ENCODE data around the gene SHISA2. TPM values are rescaled to one million over a fixed set of nuclear protein-coding genes. Genes with fewer than 3 reads are reported as not detected.

The SHISA2 gene
- total and polyA plus RNA-seq, 2 of the 8 experiments (the other 6 are each of a cell fraction or from before 2014, with no cell fraction given): 10.2 to 23.8 TPM

DNA sequence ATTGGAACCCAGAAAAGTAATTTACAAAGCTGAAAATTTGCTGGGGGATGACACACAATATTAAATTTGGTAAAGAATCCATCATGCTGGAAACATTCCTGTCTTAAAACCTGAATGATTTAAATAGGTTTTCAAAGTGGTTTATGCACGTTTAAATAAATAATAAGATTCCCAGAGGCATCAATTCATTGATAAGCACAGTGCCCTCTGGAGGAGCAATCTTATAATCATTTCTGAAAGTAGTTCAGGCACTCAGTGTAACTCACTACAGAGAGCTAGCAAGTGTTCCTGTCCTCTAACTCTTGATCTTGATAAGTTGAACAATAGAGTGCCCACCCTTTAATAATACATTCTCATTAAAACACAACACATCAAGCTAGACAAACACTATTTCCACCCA is 43.5 kb upstream of the SHISA2 start:
- Histone ChIP-seq H3K4me1 (replicated peaks in 1 of 4; ENCODE audit: control insufficient read depth in 3 of 4, insufficient read depth in 4 of 4, low read length in 3 of 4) (peaks cover 0 to 2% (median 0%) of the 10 kb centered on the region in 4 experiments; a peak in 3 of 7 replicates), H2BK5ac (ENCODE audit: low read depth, low read length) (no peak overlapping the region), H3K56ac (replicated peaks; ENCODE audit: insufficient read length, low read depth, low read length) (no peak overlapping the region), H3K4me3 (ENCODE audit: extremely low read depth in 1 of 4, insufficient read depth in 2 of 4, low read depth in 3 of 4, low read length in 4 of 4) (no peak overlapping the region), H3K14ac (ENCODE audit: insufficient read length) (no peak overlapping the region), H3K27me3 (replicated peaks in 1 of 4; ENCODE audit: control insufficient read depth in 3 of 4, extremely low read depth in 1 of 4, insufficient read depth in 3 of 4, low read length in 3 of 4) (peaks cover 0 to 1% (median 0%) of the 10 kb centered on the region in 4 experiments; a peak in 2 of 7 replicates), H3K36me3 (ENCODE audit: control insufficient read depth in 2 of 4, insufficient read depth in 4 of 4, low read length in 3 of 4) (no peaks in the 10 kb centered on the region), H3K4ac (replicated peaks; ENCODE audit: insufficient read length, low read depth, low read length) (no peak overlapping the region), H3K4me2 (ENCODE audit: insufficient read depth in 1 of 2, low read depth in 2 of 2, low read length in 2 of 2) (no peak overlapping the region), H2BK12ac (ENCODE audit: low read depth, low read length) (no peak overlapping the region), H3K9ac (replicated peaks in 1 of 4; ENCODE audit: extremely low read depth in 1 of 4, low read depth in 3 of 4, low read length in 3 of 4) (no peak overlapping the region), H4K20me1 (replicated peaks in 1 of 2; ENCODE audit: control insufficient read depth in 1 of 2, insufficient read depth in 2 of 2, low read length in 2 of 2) (no peaks in the 10 kb centered on the region), H4K8ac (ENCODE audit: extremely low read depth, insufficient read depth, low read length) (no peak overlapping the region), H3K79me1 (ENCODE audit: low read depth, low read length) (no peaks in the 10 kb centered on the region), H2BK15ac (ENCODE audit: low read length) (no peak overlapping the region), H2BK20ac (ENCODE audit: low read length) (no peak overlapping the region), H4K5ac (ENCODE audit: insufficient read length, low read depth, low read length) (no peak overlapping the region), H3K23me2 (ENCODE audit: low read depth, low read length) (no peaks in the 10 kb centered on the region), H3K18ac (ENCODE audit: extremely low read depth, low read length) (no peak overlapping the region), H2AFZ (ENCODE audit: low read length) (no peak overlapping the region), H2AK5ac (ENCODE audit: low read depth, low read length) (no peak overlapping the region), H2BK120ac (replicated peaks; ENCODE audit: low read depth, low read length) (no peak overlapping the region), H3K79me2 (ENCODE audit: control insufficient read depth in 1 of 2, insufficient read depth in 2 of 2, low read length in 2 of 2) (no peaks in the 10 kb centered on the region), H3K27ac (ENCODE audit: low read depth, low read length) (no peak overlapping the region), H3K9me3 (ENCODE audit: insufficient read depth in 2 of 2, low read depth in 1 of 2, low read length in 1 of 2) (no peaks in the 10 kb centered on the region), H4K91ac (replicated peaks; ENCODE audit: insufficient read length, low read length) (no peak overlapping the region), H3K23ac (ENCODE audit: insufficient read length) (no peak overlapping the region)
- ChIA-PET POLR2A (ENCODE audit: partially characterized antibody) (no interaction called here), CTCF (ENCODE audit: partially characterized antibody) (interaction anchor here (0.6 to 2.7 kb wide), 19 partner anchors 8 to 771 kb away, joined by 3 to 20 read pairs (median 5); no protein-coding TSS in a partner anchor)
- FAIRE-seq (no peak), DNase-seq (ENCODE audit: low read depth in 1 of 2, low spot score in 2 of 2) (no peak)
- WGBS, 2 experiments (ENCODE audit: extremely low coverage in 1 of 2, insufficient coverage in 1 of 2, insufficient read length in 1 of 2, insufficient replicate concordance in 2 of 2, low coverage in 1 of 2, low lambda C conversion rate in 2 of 2, missing lambda C conversion rate in 1 of 2): 43% methylated on average over 1 of the region's 1 CpG; no CpG with 5 or more reads in 1 of the 2 experiments
- TF ChIP-seq, protein P1, sequence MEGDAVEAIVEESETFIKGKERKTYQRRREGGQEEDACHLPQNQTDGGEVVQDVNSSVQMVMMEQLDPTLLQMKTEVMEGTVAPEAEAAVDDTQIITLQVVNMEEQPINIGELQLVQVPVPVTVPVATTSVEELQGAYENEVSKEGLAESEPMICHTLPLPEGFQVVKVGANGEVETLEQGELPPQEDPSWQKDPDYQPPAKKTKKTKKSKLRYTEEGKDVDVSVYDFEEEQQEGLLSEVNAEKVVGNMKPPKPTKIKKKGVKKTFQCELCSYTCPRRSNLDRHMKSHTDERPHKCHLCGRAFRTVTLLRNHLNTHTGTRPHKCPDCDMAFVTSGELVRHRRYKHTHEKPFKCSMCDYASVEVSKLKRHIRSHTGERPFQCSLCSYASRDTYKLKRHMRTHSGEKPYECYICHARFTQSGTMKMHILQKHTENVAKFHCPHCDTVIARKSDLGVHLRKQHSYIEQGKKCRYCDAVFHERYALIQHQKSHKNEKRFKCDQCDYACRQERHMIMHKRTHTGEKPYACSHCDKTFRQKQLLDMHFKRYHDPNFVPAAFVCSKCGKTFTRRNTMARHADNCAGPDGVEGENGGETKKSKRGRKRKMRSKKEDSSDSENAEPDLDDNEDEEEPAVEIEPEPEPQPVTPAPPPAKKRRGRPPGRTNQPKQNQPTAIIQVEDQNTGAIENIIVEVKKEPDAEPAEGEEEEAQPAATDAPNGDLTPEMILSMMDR (IDR thresholded peaks at IDR 0.05; ENCODE audit: control extremely low read depth in 1 of 3, insufficient read depth in 1 of 3, low read depth in 1 of 3, low read length in 3 of 3): peak in 1 of 3 experiments; percentile 33; a peak in 1 of 4 replicates
